Fibroblast of villous mesenchyme (primary cell): Measurements from ENCODE around the gene KANK4. TPM values are rescaled to one million over a fixed set of nuclear protein-coding genes. Genes with fewer than 3 reads are reported as not detected.

Source experiments
- DNase-seq: peaks from one replicate; pipeline ENCODE4 v3.0.0-alpha.2; 2010; ENCODE audit warnings: low read depth
- H3K4me3 ChIP-seq: 2 replicates; pipeline ENCODE4 v1.5.1; 2011; ENCODE audit warnings: low read depth, mild to moderate bottlenecking, low read length
- total RNA-seq: library from RNA; depleted of rRNA; stranded (reverse); fragments of >200 nt; gene quantifications from 2 replicates; pipeline ENCODE4 v1.2.3, GENCODE V29; 2012
- TF ChIP-seq, protein P1 (sequence below): IDR thresholded peaks from 2 replicates; pipeline ENCODE4 v1.5.1; 2012; ENCODE audit warnings: low read depth, mild to moderate bottlenecking, low read length; ENCODE audit not compliant: insufficient read depth

Gene KANK4
- total RNA-seq, 1 donor, result not detected

DNA sequence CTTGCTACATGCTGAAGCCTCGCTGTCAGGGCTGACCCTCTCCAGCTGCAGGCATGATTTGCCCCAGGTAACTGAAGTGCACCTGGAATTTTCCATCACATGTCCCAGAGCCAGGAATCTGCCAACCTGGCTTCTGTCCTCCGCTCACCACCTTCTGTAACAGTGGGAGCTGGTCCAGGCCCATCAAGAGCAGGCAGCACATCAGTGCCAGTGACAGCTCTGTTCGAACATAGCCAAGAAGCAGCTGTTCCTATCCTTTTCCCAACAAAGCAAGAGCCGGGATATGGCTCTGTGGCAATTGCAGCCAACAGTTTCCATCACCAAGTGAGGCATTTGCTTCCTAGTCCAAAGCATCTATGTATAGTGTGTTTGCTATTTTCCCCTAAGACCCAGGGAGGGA, 42.2 kb upstream of the KANK4 start:
- DNase-seq, result no peak
- TF ChIP-seq, protein P1, sequence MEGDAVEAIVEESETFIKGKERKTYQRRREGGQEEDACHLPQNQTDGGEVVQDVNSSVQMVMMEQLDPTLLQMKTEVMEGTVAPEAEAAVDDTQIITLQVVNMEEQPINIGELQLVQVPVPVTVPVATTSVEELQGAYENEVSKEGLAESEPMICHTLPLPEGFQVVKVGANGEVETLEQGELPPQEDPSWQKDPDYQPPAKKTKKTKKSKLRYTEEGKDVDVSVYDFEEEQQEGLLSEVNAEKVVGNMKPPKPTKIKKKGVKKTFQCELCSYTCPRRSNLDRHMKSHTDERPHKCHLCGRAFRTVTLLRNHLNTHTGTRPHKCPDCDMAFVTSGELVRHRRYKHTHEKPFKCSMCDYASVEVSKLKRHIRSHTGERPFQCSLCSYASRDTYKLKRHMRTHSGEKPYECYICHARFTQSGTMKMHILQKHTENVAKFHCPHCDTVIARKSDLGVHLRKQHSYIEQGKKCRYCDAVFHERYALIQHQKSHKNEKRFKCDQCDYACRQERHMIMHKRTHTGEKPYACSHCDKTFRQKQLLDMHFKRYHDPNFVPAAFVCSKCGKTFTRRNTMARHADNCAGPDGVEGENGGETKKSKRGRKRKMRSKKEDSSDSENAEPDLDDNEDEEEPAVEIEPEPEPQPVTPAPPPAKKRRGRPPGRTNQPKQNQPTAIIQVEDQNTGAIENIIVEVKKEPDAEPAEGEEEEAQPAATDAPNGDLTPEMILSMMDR, result no peak
- H3K4me3 ChIP-seq, result no peak overlapping the region

DNA sequence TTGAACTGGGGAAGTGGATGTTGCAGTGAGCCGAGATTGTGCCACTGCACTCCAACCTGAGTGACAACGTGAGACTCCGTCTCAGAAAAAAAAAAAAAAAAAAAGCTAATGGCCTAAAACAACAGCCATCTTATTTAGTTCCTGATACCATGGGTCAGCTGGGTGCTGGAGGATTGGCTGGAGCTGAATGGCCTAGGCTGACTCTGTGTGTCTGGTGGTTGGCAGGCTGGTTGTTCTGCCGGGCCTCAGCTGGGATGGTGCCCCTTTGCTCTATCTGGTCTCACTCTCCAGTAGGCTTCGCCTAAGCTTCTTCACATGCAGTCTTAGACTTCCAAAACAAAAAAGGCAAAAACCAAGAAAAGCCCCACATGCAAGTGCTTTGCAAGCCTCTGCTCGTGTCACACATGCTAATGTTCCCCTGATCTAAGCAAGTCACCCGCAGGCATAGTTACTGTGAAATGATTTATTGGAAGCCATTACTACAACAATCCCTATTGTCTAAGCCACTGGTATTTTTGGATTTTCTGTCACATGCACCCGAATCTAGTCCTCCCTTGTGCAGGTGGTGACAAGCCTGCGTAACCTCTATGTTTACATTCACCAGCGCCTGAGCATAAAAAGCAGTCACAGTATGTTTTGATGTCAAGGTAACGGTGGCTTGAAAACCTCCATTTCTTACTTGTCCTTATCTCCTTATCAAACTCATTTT, 39.6 kb upstream of the KANK4 start:
- DNase-seq, result no peak
- TF ChIP-seq, protein P1, result no peak

DNA sequence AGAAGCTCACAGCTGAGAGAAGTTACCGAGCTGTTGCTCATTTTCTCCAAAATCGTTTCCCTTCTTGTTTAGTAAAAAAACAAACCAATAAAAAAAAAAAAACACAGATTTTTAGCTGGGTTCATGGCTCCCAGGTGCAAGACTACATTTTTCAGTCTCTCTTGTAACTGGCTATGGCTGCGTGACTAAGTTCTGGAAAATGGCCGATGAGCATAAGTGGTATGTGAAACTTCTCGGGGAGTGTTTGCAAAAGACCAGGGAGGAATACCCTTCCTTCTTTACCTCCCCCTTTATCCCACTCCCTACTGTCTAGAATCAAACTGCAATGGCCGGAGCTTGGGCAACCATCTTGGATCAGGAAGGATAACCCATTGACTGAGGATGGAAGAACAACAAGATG, 38.7 kb upstream of the KANK4 start:
- TF ChIP-seq, protein P1, result no peak
- DNase-seq, result no peak
- H3K4me3 ChIP-seq, result no peak overlapping the region

More for the DNA sequence above, 39.6 kb upstream of the KANK4 start:
- no peak overlapping the region for H3K4me3 ChIP-seq

DNA sequence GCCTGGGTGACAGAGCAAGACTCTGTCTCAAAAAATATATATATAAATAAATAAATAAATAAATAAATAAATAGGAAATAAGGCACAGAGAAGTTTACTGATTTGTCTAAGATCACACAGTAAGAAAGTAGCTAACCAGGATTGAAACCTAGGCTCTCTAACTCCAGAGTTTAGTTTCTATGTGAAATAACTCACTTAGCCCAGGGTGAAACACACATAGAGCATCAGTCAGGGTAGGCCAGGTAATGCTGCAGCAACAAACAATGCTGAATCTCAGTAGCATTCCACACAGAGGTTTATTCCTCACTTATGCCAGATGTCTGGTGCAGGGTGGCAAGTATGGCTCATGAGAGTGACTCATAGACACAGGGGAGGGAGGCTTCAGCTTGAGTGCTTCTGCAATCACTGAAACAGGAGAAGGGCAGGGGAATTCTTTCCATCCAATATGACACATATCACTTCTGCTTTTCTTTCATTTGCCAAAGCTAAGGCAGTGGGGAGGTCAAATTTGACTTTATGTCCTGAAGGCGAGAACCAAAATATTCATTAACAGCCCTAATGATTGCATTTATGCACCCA, 37.1 kb upstream of the KANK4 start:
- TF ChIP-seq, protein P1, result no peak
- no peak overlapping the region for H3K4me3 ChIP-seq
- peak; percentile 27 for DNase-seq

DNA sequence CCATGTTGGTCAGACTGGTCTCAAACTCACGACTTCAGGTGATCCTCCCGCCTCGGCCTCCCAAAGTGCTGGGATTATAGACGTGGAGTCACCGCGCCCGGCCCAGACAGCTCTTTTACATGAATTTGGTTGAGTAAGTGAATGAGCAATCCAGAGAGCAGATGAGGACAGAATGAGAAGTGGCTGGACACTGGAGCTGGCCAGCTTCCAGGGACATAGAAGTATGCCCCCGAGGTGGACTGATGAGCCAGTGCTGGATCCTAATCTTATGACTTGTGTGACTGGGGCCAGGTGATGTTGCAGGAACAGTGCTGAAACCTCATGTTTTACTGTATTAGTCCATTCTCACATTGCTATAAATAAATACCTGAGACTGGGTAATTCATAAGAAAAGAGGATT, 35.9 kb upstream of the KANK4 start:
- no peak for DNase-seq
- no peak overlapping the region for H3K4me3 ChIP-seq
- TF ChIP-seq, protein P1, result no peak

DNA sequence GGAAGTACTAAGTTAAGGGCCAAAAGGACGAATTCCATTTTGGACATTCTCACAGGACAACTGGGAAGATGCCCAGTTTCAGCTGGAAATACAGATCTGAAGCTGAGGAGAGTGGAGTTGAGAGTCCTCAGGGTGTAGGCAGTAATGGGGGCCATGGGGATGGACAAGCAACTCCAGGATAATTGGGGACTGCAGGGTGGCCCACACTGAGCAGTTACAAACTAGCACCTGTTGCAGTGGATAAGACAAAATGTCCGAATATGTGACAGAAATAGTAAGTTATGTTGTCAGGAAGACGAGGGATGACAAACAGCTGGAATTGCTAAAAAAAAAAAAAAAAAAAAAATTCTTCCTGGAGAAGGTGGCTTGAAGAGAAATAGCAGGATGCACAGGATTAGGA, 34.6 kb upstream of the KANK4 start:
- DNase-seq, result no peak
- H3K4me3 ChIP-seq, result no peak overlapping the region
- TF ChIP-seq, protein P1, result no peak
